Mucosa of stomach (tissue), 1 donor: ENCODE measurements around the gene ITGA8.
"Not testable (repeated sequence)": the region's sequence is repeated elsewhere in the genome, so short reads cannot be mapped to it uniquely, and the experiment has no call there.

Experiments used
- H3K27me3 ChIP-seq: one replicate; pipeline ENCODE4 v1.7.0; 2013; ENCODE audit warnings: mild to moderate bottlenecking, low read length; ENCODE audit not compliant: control insufficient read depth, insufficient read depth
- H3K36me3 ChIP-seq: one replicate; pipeline ENCODE4 v1.7.0; 2013; ENCODE audit warnings: low read length; ENCODE audit not compliant: control insufficient read depth, insufficient read depth
- H3K4me1 ChIP-seq: one replicate; pipeline ENCODE4 v1.7.0; 2013; ENCODE audit warnings: mild to moderate bottlenecking, low read length; ENCODE audit not compliant: control insufficient read depth, insufficient read depth
- H3K4me3 ChIP-seq: one replicate; pipeline ENCODE4 v1.7.0; 2013; ENCODE audit warnings: low read length
- H3K9ac ChIP-seq: one replicate; pipeline ENCODE4 v1.7.0; 2013; ENCODE audit warnings: mild to moderate bottlenecking, low read length, moderate library complexity
- H3K9me3 ChIP-seq: one replicate; pipeline ENCODE4 v1.7.0; 2013; ENCODE audit warnings: mild to moderate bottlenecking, low read length, moderate library complexity; ENCODE audit not compliant: control insufficient read depth
- donor health status: Pancreatic carcinoma.

Gene ITGA8

DNA sequence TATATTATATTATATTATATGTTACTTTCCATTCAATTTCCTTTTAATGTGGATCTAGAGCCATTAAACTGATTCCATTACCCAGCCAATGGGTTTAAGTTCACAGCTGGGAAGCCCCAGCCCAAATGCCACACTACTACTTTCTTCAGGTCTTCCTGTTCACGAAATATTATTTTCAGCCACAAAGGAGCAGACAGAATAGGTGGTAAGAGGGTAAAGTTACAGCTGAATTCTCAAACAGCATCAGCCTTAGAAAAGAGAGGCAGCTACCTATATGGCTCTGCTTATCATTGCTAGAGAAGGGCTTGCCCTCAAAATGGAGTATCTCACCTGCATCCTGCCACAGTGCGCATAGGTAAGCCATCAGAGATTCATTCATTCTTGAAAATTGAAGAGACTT is 128.3 kb downstream of the ITGA8 start:
- H3K9ac ChIP-seq = no peak overlapping the region

DNA sequence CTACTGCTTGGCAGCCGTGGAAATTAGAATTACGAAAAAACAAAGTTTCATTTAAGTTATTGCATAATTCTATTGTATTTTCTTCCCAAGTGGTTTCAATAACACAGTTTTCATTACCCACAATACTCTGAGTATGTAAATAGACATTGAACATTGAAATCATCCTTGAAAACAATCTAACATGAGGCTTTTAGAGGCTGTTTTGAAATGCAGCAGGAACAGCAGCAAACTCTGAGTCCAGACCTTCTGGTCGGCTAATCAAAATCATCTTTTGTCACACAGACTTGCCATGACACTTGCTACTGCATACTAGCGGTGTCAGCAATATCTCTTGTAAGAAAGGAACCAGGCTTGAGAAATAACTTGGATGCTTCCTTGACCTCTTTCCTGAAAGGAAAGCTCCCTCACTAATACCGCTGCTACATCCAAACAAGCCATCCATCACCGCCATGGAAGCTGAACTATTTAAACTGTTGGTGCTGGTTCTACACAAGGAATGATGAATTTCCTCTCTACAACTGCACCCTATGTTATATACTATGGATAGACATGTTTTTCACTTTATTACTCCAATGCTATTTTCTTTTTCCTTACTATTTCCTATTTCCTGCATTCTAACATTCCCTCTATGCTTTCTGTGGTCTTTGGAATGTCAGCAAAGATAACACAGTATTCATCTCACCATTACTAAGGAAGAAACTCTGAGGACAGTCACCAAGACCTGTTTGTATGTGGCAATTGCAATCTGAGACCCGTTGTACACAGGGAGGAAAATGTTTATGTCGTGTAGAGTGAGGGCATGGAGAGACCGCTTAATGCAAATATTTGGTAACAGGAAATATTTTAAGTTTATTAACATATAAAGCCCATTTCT is 130.8 kb downstream of the ITGA8 start:
- no peaks in the 10 kb centered on the region for H3K9me3 ChIP-seq
- H3K27me3 ChIP-seq = no peaks in the 10 kb centered on the region
- H3K4me3 ChIP-seq = no peak overlapping the region
- H3K9ac ChIP-seq = no peak overlapping the region
- H3K36me3 ChIP-seq = no peaks in the 10 kb centered on the region
- H3K4me1 ChIP-seq = no peaks in the 10 kb centered on the region

More for the DNA sequence above, 128.3 kb downstream of the ITGA8 start:
- no peaks in the 10 kb centered on the region for H3K27me3 ChIP-seq
- no peaks in the 10 kb centered on the region for H3K4me1 ChIP-seq
- no peaks in the 10 kb centered on the region for H3K9me3 ChIP-seq
- H3K4me3 ChIP-seq = no peak overlapping the region
- no peaks in the 10 kb centered on the region for H3K36me3 ChIP-seq

DNA sequence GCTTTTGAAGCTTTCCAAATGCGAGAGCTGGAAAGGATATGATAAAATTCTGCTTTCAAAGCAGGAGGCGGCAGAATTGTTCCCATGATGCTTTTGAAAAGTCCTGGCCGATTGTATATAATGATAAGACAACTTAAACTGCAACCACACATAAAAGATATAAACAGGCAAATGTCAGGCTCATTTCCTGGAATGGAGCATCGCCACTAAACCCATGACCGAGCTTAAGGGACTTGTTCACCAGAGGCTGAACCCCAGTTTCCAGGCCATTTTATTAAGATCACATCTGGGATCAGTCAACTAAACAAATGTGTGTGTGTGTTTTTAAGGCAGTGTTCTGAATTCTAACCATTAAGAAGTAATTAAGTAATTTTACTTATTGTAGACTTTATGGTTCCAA is 131.6 kb downstream of the ITGA8 start:
- Histone ChIP-seq H3K36me3 (no peaks in the 10 kb centered on the region), H3K4me1 (no peaks in the 10 kb centered on the region)

DNA sequence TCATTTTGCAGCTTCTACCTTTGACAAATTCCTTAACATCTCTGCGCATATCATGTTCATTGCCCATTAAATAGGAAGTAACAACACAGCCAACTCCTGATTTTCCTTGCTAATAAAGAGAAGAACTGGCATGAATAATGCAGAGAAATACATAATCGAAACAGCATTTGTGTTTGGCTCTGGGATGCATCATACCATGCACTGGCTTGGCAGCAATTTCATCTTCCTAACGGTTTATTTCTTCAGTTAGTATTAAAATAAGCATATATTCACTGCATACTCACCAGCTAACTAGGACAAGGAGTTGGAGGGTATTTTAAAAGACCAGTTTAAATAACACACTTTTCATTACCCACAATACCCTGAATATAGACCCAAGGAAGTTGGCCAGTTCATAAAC is 132.5 kb downstream of the ITGA8 start:
- Histone ChIP-seq H3K9ac (no peak overlapping the region), H3K27me3 (no peaks in the 10 kb centered on the region), H3K9me3 (no peaks in the 10 kb centered on the region), H3K4me1 (no peaks in the 10 kb centered on the region), H3K36me3 (no peaks in the 10 kb centered on the region), H3K4me3 (no peak overlapping the region)

More for the DNA sequence above, 131.6 kb downstream of the ITGA8 start:
- Histone ChIP-seq H3K9me3 (no peaks in the 10 kb centered on the region), H3K27me3 (no peaks in the 10 kb centered on the region), H3K9ac (no peak overlapping the region), H3K4me3 (no peak overlapping the region)

DNA sequence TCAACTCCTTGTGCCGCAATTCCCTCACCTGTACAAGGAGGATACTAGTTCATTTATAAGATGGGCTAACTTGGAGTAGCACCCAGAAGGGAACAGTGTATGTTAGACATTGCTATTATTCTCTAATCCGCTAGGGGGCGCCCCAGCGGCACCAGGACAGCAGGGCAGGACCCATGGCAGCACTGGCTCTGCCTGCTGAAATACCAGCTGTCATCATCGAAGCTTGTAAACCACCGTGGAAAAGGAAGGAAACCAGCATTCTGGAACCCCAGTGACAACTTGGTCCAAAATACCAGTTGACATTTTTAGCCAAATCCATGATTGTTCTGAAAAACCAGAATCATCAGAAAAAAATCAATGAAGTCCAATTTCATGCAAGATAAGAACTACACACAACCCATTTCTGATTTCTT is 134.4 kb downstream of the ITGA8 start:
- no peak overlapping the region for H3K9ac ChIP-seq
- H3K36me3 ChIP-seq = no peaks in the 10 kb centered on the region
- no peak overlapping the region for H3K4me3 ChIP-seq
- no peaks in the 10 kb centered on the region for H3K9me3 ChIP-seq
- H3K4me1 ChIP-seq = no peaks in the 10 kb centered on the region
- no peaks in the 10 kb centered on the region for H3K27me3 ChIP-seq

DNA sequence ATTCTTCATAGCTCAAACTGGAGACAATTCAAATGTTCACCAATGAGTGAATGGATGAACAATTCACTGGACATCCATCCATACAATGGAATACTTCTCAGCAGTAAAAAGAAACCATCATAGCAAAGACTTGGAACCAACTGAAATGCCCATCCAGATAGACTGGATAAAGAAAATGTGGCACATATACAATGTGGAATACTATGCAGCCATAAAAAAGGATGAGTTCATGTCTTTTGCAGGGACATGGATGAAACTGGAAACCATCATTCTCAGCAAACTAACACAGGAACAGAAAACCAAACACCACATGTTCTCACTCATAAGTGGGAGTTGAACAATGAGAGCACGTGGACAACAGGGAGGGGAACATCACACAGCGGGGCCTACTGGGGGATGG is 136.8 kb downstream of the ITGA8 start:
- not testable (repeated sequence) for H3K9ac ChIP-seq, H3K36me3 ChIP-seq, H3K4me1 ChIP-seq, H3K9me3 ChIP-seq, H3K4me3 ChIP-seq, H3K27me3 ChIP-seq

DNA sequence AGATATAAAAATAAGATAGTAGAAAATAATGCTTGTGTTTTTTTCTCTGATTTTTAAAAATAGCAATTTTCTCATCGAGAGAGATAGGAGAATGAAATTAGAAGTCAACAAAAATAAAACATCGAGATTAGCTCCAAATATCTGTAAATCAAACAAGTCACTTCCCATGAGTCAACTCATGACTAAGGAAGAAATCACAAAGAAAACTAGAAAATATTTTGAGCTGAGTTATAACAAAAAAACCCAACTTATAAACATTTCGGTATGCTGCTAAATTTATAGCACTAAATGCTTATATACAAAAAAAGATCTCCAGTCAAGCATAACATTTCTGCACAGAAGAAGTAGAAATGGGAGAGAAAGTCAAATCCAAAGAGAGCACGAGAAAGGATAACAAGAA is 140.1 kb downstream of the ITGA8 start:
- no peaks in the 10 kb centered on the region for H3K9me3 ChIP-seq

DNA sequence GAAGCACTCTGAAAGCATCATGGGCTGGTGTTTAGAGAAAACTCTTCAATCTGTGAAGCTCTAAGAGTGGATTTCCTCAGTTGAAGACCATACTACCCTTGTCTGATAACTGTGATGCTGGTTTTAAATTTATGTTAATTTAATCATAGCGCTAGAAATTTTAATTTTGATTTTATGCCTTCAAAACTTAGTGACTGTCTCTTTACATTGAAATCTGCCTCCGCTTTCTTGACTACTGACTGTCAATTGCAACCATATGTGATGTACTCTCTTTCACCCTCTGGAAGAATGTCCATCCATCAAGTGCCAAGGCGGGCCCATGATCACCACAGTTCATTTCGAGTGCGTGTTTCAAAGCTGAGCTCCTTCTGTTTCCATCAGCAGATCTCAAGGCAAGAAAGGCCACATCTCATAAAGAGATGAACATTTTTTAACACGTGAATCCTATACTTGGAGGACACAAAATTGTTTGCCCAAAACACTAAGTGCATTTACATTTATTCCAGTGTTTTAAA is 147.1 kb downstream of the ITGA8 start:
- Histone ChIP-seq H3K36me3 (no peaks in the 10 kb centered on the region), H3K27me3 (no peaks in the 10 kb centered on the region)

More for the DNA sequence above, 140.1 kb downstream of the ITGA8 start:
- Histone ChIP-seq H3K36me3 (no peaks in the 10 kb centered on the region), H3K9ac (no peak overlapping the region), H3K27me3 (no peaks in the 10 kb centered on the region), H3K4me1 (no peaks in the 10 kb centered on the region), H3K4me3 (no peak overlapping the region)

DNA sequence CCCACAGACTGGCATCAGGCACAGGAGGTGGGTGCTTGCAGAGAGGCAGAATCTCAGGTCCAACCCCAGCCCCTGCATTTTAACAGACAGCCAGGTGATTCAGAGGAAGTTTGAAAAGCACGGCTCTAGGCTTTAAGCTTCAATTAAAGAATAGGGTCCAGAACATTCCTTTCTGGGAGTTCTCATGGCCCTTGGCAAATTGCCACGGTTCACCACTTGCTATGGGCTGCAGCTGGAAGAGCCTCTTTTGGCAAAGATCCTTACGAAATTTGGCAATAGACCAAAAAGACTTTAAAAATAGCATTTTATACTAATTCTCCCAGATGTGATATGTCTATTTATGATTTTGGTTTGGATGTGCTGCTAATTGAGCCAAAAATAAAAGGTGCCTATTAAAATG is 148.1 kb downstream of the ITGA8 start:
- H3K36me3 ChIP-seq = no peaks in the 10 kb centered on the region
- H3K27me3 ChIP-seq = no peaks in the 10 kb centered on the region
- no peaks in the 10 kb centered on the region for H3K4me1 ChIP-seq
- no peak overlapping the region for H3K4me3 ChIP-seq
- no peak overlapping the region for H3K9ac ChIP-seq
- no peaks in the 10 kb centered on the region for H3K9me3 ChIP-seq

More for the DNA sequence above, 147.1 kb downstream of the ITGA8 start:
- no peaks in the 10 kb centered on the region for H3K4me1 ChIP-seq
- H3K4me3 ChIP-seq = no peak overlapping the region
- H3K9me3 ChIP-seq = no peaks in the 10 kb centered on the region
- no peak overlapping the region for H3K9ac ChIP-seq

DNA sequence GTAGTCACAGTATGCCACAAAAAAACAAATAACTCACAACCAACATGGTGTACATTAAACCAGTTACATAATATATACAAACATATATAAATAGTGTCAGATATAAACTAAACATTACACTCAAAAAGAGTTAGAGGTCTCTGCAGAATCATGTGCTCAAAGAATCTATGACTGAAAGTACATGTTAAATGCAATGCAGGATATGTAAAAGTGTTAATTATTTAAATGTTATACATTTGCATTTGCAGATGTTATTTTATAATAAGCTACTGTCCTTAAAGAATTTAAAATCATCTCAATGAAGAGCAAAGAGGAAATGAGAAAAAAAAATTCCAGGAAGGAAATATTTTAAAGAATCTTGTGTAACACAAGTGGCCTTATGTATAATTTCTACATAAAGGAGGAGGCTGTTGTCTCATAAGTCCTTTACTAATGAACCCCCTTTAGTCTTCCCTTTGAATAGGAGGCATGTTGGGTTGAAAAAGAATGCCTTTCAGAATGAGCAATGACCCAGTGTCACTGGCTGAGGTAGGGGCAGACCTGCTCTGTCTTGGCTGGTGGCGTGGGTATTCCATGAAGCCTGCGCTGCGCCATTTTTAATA is 148.9 kb downstream of the ITGA8 start:
- Histone ChIP-seq H3K27me3 (no peaks in the 10 kb centered on the region), H3K9me3 (no peaks in the 10 kb centered on the region), H3K36me3 (no peaks in the 10 kb centered on the region), H3K4me1 (no peaks in the 10 kb centered on the region), H3K9ac (no peak overlapping the region), H3K4me3 (no peak overlapping the region)

DNA sequence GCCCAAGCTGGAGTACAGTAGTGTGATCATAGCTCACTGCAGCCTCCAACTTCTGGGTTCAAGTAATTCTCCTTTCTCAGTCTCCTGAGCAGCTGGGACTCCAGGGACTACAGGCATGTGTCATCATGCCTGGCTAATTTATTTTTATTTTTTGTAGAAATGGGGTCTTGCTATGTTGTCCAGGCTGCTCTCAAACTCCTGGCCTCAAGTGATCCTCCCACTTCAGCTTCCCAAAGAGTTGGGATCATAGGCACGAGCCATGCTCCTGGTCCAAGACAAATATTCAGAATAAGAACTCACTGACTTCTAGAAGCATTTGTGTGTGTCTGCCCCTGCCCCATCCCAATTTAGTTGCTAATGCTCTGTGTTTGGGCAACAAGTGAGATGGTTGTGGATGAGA is 151.8 kb downstream of the ITGA8 start:
- Histone ChIP-seq H3K9ac (no peak overlapping the region), H3K4me1 (no peaks in the 10 kb centered on the region), H3K27me3 (no peaks in the 10 kb centered on the region), H3K9me3 (no peaks in the 10 kb centered on the region), H3K36me3 (no peaks in the 10 kb centered on the region), H3K4me3 (no peak overlapping the region)

DNA sequence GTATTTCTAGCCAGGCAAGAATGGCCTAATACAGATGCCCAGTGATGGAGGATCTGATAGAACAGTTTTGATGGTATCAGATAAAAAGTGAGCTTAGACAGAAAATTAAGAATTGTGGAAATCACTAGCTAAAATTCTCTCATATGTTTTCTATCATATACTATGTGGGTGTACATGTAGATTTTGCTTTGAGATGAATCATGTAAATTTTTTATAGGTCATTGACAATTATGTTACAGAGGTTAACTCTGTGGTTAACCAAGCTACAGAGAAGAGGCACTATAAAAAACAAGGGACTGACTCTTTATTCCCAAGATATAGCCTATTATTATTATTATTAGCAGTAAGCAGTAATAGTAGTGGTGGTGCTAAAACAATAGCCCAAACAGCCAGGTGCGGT is 156.5 kb downstream of the ITGA8 start:
- H3K36me3 ChIP-seq = no peaks in the 10 kb centered on the region
- no peak overlapping the region for H3K4me3 ChIP-seq
- H3K27me3 ChIP-seq = no peaks in the 10 kb centered on the region
- H3K4me1 ChIP-seq = no peaks in the 10 kb centered on the region
- no peaks in the 10 kb centered on the region for H3K9me3 ChIP-seq
- H3K9ac ChIP-seq = no peak overlapping the region
